Right hindlimb (tissue), 1 donor: ENCODE results near the gene PGLYRP3.

Experiments used
- DNase-seq: peaks from one replicate; pipeline ENCODE4 v3.0.0-alpha.2; 2018

The PGLYRP3 gene

GRCh38 chr1:153253693-153254092, 59.1 kb downstream of the PGLYRP3 start:
- DNase-seq = no peak

GRCh38 chr1:153253076-153253475, 59.7 kb downstream of the PGLYRP3 start:
- DNase-seq = no peak

- DNase-seq = no peak
These were observed 60.8 kb downstream of the PGLYRP3 start for GRCh38 chr1:153251988-153252387.

- DNase-seq = no peak
These were observed 61.2 kb downstream of the PGLYRP3 start for GRCh38 chr1:153251562-153251961.

- DNase-seq = no peak
These were observed 61.7 kb downstream of the PGLYRP3 start for GRCh38 chr1:153251087-153251486.

- peak; percentile 59 for DNase-seq
These were observed 62.6 kb downstream of the PGLYRP3 start for GRCh38 chr1:153250166-153250565.

- no peak for DNase-seq
These were observed 64.4 kb downstream of the PGLYRP3 start for GRCh38 chr1:153248176-153248879.
